SW 1271 (cell line): ENCODE measurements around the gene NRXN3.
"Not testable (repeated sequence)": the region's sequence is repeated elsewhere in the genome, so short reads cannot be mapped to it uniquely, and the experiment has no call there.

Source experiments
- DNase-seq, 2 experiments: peaks; one replicate each; lab custom pipeline; 2025; lab: John Stamatoyannopoulos, UW

NRXN3 gene

DNA sequence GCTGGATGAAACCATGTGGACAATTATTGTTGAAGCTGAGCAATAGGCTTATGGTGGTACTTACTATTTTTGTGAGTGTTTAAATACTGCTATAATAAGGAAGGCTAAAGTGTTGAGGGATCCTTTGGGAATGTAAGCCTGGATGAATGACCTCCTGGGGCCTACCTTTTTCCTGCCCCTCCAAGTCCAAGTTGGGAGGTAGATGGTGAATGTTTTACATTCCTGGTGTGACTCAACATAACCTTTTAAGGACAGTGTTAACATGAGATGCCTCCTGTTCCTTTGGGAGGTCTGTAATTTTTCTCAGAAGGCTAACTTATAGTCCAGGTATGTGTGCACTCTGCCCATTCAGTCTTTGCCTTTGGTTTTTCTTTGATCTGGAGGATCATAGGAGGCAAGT lies 315.9 kb downstream of the NRXN3 start:
- no peak for DNase-seq

DNA sequence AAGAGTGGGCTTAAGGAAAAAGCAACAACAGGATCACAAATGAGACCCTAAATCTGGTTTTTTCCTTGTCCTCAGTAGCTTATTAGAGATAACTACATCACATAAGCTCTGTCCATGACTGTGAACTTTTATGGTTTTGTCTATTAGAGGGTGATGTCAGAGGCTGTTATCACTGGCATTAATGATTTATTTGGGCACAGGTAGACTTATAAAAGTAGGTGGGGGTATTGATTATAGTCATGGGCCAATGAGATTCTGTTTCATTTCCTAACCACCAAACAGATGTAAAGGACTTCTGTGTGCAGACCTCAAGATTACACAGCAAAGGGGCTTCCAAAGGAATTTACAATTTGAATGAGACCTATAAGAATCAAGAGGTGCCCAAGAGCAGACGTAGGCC lies 316.4 kb downstream of the NRXN3 start:
- no peak for DNase-seq

DNA sequence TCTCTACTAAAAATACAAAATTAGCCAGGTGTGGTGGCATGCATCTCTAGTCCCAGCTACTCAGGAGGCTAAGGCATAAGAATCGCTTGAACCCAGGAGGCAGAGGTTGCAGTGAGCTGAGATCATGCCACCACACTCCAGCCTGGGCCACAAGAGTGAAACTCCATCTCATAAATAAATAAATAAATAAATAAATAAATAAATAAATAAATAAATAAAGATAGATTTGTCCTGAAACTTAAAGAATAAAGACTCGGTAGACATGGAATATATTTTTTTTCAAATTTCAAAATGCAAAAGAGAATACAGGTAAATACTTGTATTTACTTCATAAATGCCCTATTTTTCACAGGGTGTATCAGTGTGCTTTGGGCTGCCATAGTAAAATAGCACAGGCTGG lies 317.4 kb downstream of the NRXN3 start:
- not testable (repeated sequence) for DNase-seq

DNA sequence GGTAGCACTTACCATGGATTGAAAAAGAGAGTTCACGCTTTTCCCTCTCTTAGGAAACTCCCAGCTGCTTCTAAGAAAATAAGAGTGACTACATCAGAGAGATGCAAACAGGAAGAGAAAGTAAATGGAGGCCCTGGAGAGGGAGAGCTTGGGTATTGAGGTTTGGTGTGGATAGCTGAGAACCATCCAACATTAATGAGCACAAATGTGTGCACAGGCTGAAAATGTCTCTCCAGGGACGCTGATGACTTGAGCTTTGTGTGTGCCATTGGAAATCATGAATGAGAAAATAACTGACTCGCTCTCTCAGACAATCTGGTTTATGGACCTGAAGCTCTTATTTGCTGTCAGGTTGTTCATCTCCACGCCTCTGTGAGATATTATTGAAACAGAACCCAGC lies 318.8 kb downstream of the NRXN3 start:
- no peak for DNase-seq

DNA sequence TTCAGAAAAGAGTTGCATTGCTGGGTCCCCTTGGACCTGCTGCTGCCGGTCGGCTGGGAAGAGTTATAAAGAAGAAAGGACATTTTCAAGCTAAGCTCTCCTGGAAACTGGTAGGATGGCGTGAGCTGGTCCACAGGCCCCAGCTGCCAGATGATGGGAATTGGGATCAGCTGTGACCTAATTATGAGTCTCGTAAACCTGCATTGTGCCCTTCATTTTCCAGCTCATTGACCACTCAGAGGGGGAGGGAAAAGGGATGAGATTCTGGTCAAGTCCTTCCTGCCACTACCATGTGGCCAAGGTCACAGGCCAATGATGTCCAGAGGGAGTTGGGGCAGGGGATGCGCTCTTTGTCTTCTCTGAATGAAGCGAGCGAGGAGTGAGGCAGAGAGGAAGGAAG lies 320.9 kb downstream of the NRXN3 start:
- no peak for DNase-seq

DNA sequence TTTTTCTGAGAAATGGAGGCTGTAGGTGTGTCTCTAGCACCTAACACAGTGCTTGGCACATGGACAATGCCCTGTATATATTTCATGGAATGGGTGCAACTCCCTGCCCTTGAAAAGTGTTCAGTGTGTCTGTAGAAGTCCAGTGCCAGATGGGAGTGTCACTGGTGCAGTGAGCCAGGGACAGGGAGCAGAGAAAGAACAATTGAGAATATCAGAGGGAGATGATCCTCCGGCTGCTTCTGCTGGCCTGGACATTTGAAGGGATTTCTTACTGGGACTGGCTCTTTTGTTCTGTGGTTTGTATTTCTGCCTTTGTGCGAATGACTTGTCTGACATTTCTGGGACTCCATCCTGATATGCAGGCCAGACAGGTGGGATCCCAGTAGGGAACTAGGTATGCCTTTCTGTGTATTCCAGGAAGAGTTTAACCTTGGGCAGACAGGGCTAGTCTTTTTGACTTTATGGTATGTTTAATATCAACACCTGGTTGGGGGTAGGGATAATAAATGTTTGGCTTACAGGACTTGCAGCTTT lies 328.0 kb downstream of the NRXN3 start:
- no peak for DNase-seq

DNA sequence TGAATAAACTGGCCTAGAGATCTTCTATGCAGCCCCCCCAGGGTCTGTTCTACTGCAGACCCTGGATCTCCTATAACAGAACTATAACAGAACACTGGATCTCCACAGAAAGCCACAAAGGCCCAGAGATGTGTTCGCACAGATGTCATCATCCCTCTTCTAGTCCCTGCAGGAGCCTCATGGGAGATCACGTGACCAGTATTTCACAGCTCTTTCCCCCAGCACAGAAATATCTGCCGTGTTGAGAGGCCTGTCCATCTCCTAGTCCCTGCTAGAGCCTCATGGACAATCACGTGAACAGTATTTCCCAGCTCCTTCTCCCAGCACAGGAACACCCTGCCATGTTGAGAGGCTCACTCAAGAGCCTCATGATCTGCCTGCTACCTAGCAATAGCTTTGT lies 331.7 kb downstream of the NRXN3 start:
- no peak for DNase-seq

DNA sequence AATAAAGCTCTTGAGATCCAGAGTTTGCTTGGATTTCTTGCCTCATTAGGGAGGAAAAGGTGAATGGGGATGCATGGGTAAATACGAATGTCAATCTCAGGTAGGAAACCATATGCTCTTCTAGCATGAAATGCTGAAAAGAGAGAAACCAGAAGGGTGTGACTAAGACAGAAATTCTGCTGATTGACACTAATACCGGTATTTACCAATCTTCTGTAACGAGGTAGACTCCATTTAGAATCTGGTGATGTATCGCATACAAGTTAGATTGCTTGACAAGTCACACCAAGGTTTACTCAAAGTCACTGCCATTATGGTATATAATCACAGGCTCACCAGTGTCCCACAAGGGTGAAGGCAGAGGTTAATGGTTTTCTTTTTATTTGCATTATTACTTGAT lies 337.9 kb downstream of the NRXN3 start:
- no peak for DNase-seq

DNA sequence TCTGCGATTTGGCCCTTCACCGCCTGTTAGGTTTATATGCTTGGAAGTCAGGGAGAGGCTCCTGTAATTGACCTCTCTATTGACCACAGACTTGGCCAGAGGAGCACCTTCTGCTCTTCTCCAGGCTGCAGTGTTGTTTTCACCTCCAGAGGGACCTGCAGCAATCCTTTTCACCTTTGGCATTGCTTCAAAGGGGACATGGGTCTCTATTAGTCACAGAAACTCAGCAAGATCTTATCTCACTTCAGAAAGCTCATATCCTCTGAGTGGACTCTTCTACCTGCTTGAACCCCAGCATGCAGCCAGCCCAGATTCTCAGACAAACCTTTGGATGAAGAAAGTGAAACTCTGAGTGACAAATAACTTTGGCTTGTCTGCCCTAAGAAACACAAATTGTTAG lies 339.3 kb downstream of the NRXN3 start:
- DNase-seq = no peak

DNA sequence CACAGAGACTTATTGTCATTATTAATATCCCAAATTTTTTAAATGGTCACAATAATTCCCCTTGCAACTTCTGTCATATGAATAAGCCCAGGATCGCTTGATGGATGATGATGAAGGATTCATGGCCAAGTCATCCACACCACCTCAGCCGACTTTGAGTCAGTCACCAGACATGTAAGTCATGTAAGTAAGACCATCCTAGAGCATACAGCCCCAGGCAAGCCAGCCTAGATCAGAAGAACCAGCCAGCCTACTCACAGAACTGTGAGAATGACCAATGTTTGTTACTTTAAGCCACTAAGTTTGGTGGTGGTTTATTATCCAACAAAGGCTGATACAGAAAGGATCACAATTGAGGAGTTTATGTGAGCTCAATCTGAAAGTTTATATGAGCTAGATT lies 341.8 kb downstream of the NRXN3 start:
- no peak for DNase-seq

DNA sequence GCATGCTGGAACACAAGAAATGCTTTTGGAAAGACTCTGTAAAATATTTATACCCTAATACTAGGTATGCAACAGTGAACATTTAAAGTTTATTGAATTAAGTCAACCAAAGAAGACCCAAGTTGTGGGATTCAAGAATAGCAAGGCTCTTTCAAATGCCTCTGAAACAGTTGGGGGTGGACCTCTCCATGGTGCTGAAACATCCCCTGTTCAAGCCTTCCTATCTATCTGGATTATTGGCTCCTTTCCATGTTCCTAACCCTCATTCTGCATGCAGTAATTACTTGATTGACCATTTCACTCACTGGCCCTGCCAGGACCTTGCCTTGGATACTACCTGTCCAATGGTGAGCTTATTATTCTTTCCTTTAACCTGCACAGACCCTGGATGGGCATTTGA lies 349.7 kb downstream of the NRXN3 start:
- no peak for DNase-seq

DNA sequence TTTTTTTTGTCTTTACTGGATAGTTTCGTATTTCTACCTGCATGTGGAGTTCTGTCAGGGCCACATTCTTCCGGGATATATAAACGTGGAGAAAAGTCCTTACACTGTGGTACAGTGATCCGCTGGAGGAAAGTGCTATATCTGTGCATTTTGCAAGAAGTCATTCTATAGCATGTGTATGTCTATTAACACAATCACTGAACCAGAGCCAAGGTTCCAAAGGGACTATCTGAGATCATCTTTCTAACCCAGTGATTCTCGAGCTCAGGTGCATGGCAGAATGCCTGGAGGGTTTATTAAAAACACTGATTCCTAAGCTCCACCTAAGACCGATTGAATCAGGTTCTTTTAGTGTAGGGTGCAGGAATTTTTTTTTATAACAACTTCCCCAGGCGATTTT lies 354.0 kb downstream of the NRXN3 start:
- no peak for DNase-seq

DNA sequence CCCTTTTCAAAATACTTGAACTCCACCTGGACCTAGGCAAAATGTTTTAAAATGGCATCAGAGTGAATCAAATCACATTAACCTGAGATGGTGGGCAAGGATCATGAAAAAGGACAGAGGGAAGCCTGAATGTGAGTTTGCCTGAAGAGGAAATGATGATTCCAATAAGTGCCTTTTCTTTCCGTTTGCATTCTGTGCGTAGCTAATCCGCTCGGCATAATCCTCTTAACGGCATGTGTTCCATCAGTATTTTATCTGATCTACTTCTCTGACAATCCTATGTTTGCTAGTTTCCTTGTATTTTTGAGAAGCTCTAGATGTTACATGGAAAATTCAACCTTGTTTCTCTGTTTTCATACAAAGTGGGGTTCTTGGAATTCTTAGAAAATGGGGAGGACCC lies 354.6 kb downstream of the NRXN3 start:
- DNase-seq = no peak

DNA sequence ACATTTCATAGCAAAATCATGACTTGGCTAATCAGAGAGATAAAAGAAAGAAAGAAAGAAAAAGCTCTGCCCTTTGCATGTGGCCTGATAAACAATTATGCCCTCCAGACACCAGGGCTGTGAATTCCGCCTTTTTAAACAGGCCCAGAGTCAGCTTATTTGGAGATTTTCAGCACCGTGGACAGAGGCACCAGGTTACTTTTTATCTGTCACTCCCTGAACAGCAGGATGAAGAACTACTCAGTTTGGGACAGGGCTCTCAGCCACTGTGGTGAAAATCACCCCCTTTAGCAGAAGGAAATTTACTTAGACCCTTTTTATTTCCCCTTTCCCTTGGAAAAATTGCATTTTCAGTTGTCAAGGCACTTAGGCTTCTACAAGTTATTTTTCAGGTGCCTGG lies 359.9 kb downstream of the NRXN3 start:
- no peak for DNase-seq

DNA sequence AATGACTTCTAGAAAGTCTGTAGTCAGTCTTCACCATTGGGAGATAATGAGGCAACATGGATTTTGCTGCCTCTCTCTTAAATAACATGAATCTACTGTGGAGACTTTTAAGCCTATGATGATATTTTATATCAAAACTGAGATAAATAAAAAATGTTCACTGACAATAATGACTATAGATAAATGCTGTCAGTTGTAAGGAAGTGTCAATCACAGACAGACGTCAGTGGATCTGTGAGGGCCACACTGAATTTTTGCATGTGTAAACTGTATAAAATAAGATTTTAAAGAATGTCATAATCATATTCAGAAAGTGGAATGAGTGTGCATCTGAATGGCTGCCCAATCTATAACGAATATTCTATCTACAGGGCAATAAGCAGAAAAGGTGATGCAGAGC lies 364.0 kb downstream of the NRXN3 start:
- no peak for DNase-seq

DNA sequence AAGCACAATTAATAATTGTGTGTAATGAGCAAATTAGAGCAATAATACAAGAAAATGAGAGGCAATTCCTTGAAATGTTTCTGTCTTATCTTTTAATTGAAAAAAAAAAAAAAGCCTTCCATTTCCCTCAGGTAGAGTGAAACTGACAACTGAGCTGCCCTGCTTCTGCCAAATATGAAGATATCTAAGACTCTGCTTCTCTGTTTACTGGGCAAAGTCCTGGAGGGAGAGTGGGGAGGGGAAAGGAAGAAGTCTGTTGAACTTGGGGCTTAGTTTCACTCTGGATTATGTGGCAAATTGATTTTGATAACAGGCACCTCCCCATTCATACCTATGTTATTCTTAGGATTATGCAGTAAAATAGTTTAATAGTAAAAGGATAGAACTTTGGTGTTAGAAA lies 364.9 kb downstream of the NRXN3 start:
- no peak for DNase-seq

DNA sequence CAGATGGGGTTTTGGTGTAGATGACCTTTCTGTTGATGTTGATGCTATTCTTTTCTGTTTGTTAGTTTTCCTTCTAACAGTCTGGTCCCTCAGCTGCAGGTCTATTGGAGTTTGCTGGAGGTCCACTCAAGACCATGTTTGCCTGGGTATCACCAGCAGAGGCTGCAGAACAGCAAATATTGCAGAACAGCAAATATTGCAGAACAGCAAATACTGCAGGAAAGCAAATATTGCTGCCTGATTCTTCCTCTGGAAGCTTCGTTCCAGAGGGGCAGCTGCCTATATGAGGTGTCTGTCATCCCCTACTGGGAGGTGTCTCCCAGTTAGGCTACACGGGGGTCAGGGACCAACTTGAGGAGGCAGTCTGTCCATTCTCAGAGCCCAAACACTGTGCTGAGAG lies 371.6 kb downstream of the NRXN3 start:
- DNase-seq = not testable (repeated sequence)

DNA sequence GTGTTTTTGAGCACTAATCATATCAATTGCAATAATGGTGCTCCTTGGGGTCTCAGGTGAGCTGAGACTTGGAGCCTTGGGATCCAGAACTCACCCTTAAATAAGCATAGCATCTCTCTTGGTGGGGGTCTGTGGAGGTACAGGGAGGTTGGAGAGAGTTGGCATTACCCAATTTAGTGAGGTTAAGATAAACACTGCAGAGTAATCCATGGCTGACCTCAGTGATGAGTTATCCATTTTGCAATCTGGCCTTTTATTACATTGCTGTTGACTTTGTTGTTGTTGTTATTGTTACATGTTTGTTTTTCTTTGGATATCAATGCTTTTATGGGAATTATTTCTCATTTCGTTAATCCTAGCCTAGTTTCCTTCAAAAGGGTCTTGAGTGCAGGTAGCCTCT lies 373.3 kb downstream of the NRXN3 start:
- DNase-seq = no peak

DNA sequence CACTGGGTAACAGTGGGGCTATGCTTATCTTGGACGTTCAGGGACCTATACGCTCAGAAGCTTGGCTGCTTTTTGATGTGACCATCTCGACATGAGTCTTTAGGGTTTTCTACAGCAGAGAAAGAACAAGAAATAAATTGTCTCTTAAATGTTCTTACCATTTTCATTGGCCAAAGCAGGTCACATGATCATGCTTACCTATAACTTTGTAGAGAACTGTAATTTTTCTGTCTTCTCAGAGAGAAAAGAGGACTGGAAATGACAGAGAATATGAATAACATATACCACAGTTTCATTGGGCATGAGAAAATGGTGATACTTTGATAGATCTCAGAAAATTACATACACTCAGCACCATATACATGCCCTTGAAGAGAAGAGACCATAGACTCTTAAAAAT lies 390.9 kb downstream of the NRXN3 start:
- no peak for DNase-seq

DNA sequence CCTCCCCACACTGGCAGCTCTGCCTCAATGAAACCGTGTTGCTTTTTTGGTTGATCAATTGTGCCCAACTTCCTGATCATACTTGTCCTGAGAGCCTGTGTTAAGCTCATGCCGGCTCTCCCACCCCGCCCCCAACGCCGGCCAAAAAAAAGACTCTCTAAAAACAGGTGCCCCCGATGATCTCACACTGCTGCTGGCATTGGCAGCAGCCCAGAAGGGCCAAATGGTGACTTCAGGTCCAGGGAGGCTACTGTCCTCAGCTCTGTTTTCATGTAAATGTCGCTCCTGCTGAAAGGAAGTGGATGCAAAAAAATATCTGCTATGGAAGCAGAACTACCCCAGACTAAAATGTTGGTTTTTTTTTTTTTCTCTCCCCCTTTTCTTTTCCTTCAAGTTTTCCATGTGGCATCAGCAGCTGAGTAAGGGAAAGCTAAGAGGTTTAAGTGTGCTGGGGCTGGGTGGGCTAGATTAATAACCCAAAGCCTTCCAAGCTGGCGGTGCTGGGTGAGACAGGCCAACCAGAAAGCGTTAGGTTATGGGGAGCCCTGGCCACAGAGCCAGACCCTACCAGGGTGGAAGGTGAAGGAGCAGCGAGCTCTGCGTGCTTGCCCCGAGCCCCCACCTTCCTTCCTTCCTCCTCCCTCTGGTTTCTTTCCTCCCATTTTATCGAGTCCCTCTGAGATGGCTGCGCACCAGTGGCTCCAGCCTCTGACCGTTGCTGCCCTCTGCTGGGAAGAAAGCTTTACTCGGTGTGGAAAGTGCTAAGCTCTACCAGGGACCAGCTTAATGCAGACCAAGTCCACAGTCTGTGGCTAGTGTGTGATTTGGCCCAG lies 396.1 kb downstream of the NRXN3 start:
- peak; percentile 15 to 29 for DNase-seq

DNA sequence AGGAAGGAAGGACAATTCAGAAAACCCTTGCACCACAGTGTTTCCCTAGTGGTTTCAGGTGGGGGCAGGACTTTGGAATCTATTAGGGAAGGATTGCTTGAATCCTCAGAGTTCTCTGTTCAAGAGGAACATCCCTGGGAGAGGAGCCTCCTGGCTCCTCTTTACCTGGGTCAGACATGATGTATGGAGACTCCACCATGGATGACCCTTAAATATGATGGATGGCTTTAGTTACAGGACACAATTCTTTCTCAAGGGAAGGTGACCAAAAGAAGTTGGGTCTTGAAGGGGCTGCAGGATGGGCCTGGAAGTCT lies 396.6 kb downstream of the NRXN3 start:
- DNase-seq = no peak

DNA sequence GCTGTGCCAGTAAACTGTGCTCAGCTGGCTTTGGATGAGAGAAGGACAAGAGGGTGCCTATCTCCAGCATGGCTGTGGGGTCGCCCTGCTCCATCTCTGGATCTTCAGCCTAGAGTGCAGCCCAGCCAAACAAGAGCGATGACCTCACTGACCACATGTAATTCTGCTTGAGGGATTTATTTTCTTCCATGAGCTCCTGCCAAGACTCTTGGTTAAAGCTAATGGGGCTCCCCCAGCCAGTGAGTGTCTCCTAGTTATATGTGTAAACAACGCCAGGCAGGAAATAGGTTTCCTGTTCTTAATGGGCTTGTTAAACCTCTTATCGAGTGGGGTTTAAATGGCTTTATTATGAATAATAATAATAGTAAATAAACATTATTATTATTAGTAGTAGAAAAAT lies 397.2 kb downstream of the NRXN3 start:
- no peak for DNase-seq

DNA sequence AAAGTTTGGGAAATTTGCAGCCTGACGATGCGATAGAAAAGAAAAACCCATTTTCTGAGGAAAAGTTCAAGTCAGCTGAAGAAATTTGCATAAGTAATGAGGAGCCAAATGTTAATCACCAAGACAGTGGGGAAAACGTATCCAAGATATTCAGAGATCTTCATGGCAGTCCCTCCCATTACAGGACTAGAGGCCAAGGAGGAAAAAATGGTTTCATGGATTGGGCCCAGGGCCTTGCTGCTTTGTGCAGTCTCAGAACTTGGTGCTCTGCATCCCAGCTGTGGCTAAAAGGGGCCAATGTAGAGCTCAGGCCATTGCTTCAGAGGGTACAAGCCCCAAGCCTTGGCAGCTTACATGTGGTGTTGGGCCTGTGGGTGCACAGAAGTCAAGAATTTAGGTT lies 403.6 kb downstream of the NRXN3 start:
- DNase-seq = not testable (repeated sequence)

DNA sequence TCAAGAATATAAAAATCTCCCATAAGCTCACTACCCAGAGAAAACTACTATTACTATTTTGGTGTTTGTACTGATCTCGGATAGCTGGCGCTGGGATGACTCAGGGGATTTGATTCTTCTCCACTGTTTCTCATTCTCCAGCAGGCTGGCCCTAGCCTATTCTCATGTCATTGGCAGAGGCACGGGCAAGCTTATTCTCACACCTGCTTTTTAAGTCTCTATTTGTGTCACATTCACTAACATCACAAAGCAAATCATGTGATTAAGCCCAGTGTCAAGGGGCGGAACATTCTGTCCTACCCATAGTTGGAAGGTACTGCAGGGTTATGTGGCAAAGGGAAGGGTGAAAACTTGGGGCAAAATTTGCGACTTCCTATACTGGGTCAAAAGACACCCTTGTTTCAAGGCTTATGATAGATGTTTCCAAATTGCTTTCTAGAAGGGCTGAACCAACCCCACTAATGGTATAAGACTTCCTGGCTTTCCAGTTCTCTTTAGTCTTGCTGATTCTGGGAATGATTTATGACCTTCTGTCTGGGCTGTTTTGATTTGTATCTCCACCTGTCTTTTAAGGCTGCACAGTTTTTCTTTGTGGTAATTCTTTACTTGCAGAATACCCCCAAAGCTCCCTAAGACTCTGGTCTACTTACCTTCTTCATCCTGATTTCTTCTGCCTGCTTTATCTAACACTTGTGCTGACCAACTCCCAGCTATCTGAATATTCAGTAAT lies 406.4 kb downstream of the NRXN3 start:
- no peak for DNase-seq
